Measurements from ENCODE around the gene FLYWCH1.

Gene FLYWCH1

DNA sequence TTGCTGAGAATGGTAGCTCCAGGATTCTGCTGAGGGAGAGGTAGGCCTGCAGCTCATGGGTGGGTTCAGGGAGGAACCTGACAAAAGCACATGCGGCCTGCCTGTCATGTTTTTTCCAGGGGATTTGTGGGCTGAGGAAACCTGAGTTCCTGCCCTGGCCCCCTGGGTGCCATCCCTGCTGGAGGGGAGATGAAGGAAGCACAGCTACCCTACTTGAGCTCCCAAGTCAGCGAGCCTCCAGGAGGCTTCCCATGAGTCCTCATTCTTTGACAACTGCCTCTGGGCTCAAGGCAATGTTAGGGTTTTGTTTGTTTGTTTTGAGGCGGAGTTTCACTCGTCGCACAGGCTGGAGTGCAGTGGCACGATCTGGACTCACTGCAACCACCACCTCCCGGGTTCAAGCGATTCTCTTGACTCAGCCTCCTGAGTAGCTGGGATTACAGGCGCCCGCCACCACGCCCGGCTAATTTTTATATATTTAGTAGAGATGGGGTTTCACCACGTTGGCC lies 12.1 kb upstream of the FLYWCH1 start:
- Histone ChIP-seq H3K9me3 (ENCODE audit: control extremely low read depth in 1 of 5, control insufficient read depth in 4 of 5, insufficient read depth in 2 of 5, low read depth in 1 of 5, low read length in 4 of 5) (no peaks in the 10 kb centered on the region), H3K4me1 (ENCODE audit: control extremely low read depth in 1 of 4, control insufficient read depth in 4 of 4, insufficient read depth in 4 of 4, low read length in 3 of 4) (peaks cover 3 to 11% (median 6%) of the 10 kb centered on the region in 4 experiments), H3K27me3 (replicated peaks in 2 of 5; ENCODE audit: control insufficient read depth in 4 of 5, insufficient read depth in 5 of 5, low read length in 4 of 5) (no peaks in the 10 kb centered on the region), H3K27ac (ENCODE audit: insufficient read depth in 1 of 2, low read depth in 1 of 2, low read length in 2 of 2, poor library complexity in 1 of 2, severe bottlenecking in 2 of 2) (no peak overlapping the region), H3K36me3 (ENCODE audit: control insufficient read depth in 4 of 4, insufficient read depth in 4 of 4, low read length in 3 of 4) (peaks cover 0 to 23% (median 6%) of the 10 kb centered on the region in 4 experiments), H3K4me3 (ENCODE audit: control insufficient read depth in 1 of 7, extremely low read depth in 1 of 7, insufficient read depth in 4 of 7, low read depth in 2 of 7, low read length in 6 of 7) (no peak overlapping the region)
- ChIA-PET POLR2A (no interaction called here), CTCF (interaction anchor here (0.8 to 1.3 kb wide), 3 partner anchors 10 to 61 kb away, joined by 3 to 6 read pairs (median 4); no protein-coding TSS in a partner anchor)
- DNase-seq: no peak
- WGBS (ENCODE audit: insufficient coverage): 100% methylated on average over 10 of the region's 13 CpGs

GRCh38 chr16:2900526-2901075 lies 11.1 kb upstream of the FLYWCH1 start:
- Histone ChIP-seq H3K4me1 (ENCODE audit: control extremely low read depth in 1 of 4, control insufficient read depth in 4 of 4, insufficient read depth in 4 of 4, low read length in 3 of 4) (peaks cover 3 to 14% (median 9%) of the 10 kb centered on the region in 4 experiments), H3K4me3 (ENCODE audit: control insufficient read depth in 1 of 7, extremely low read depth in 1 of 7, insufficient read depth in 4 of 7, low read depth in 2 of 7, low read length in 6 of 7) (no peak overlapping the region), H3K27ac (ENCODE audit: insufficient read depth in 1 of 2, low read depth in 1 of 2, low read length in 2 of 2, poor library complexity in 1 of 2, severe bottlenecking in 2 of 2) (no peak overlapping the region), H3K27me3 (replicated peaks in 2 of 5; ENCODE audit: control insufficient read depth in 4 of 5, insufficient read depth in 5 of 5, low read length in 4 of 5) (no peaks in the 10 kb centered on the region), H3K36me3 (ENCODE audit: control insufficient read depth in 4 of 4, insufficient read depth in 4 of 4, low read length in 3 of 4) (peaks cover 0 to 21% (median 6%) of the 10 kb centered on the region in 4 experiments), H3K9me3 (ENCODE audit: control extremely low read depth in 1 of 5, control insufficient read depth in 4 of 5, insufficient read depth in 2 of 5, low read depth in 1 of 5, low read length in 4 of 5) (no peaks in the 10 kb centered on the region)
- ChIA-PET POLR2A (no interaction called here), CTCF (interaction anchor here (1.3 kb wide), 1 partner anchor 62 kb away, joined by 4 read pairs; no protein-coding TSS in a partner anchor)
- DNase-seq: no peak
- 96% methylated on average over 15 of the region's 15 CpGs for WGBS (ENCODE audit: insufficient coverage)

DNA sequence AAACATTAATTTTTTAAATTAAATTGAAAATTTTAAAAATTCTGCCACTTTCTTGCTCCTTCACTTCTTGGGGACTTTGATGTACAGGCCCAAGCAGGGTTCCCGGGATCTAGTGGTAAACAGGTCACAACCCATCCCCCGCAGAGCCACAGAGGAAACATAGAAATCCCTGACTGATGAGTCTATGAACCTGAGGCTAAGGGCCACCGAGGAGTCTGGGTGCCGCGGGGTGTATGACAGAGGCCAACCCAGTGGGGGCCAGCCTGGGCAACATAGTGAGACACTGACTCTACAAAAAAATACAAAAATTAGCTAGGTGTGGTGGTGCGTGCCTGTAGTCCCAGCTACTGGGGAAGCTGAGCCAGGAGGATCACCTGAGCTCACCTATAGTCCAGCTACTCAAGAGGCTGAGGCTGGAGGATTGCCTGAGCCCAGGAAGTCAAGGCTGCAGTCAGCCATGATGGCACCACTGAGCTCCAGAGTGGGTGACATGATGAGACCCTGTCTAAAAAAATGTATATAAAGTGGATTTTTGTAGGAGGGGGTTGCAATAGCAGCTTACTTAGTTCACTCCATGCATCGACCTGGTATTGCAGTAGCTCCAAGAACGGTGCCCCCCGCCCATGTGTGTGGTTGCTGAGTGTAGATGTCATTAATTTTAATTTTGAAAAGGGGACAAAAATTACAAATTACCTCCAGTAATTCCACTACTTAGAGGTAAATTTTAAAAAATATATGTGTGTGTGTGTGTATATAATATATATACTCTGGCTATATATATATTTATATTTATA lies 9.2 kb upstream of the FLYWCH1 start:
- no peak overlapping the region for H3K27ac ChIP-seq (ENCODE audit: insufficient read depth in 1 of 2, low read depth in 1 of 2, low read length in 2 of 2, poor library complexity in 1 of 2, severe bottlenecking in 2 of 2)
- POLR2A ChIA-PET: no interaction called here
- DNase-seq: no peak
- peaks cover 0 to 9% (median 0%) of the 10 kb centered on the region in 4 experiments for H3K36me3 ChIP-seq (ENCODE audit: control insufficient read depth in 4 of 4, insufficient read depth in 4 of 4, low read length in 3 of 4)
- H3K9me3 ChIP-seq (ENCODE audit: control extremely low read depth in 1 of 5, control insufficient read depth in 4 of 5, insufficient read depth in 2 of 5, low read depth in 1 of 5, low read length in 4 of 5): no peaks in the 10 kb centered on the region
- peaks cover 3 to 19% (median 16%) of the 10 kb centered on the region in 4 experiments for H3K4me1 ChIP-seq (ENCODE audit: control extremely low read depth in 1 of 4, control insufficient read depth in 4 of 4, insufficient read depth in 4 of 4, low read length in 3 of 4)
- CTCF ChIA-PET: interaction anchor here (0.6 to 1.6 kb wide), 5 partner anchors 12 to 32 kb away, joined by 3 to 4 read pairs (median 3); no protein-coding TSS in a partner anchor
- H3K27me3 ChIP-seq (replicated peaks in 2 of 5; ENCODE audit: control insufficient read depth in 4 of 5, insufficient read depth in 5 of 5, low read length in 4 of 5): no peaks in the 10 kb centered on the region
- no peak overlapping the region for H3K4me3 ChIP-seq (ENCODE audit: control insufficient read depth in 1 of 7, extremely low read depth in 1 of 7, insufficient read depth in 4 of 7, low read depth in 2 of 7, low read length in 6 of 7)
- 98% methylated on average over 6 of the region's 9 CpGs for WGBS (ENCODE audit: insufficient coverage)

- peaks cover 3 to 20% (median 16%) of the 10 kb centered on the region in 4 experiments for H3K4me1 ChIP-seq (ENCODE audit: control extremely low read depth in 1 of 4, control insufficient read depth in 4 of 4, insufficient read depth in 4 of 4, low read length in 3 of 4)
- H3K27ac ChIP-seq (ENCODE audit: insufficient read depth in 1 of 2, low read depth in 1 of 2, low read length in 2 of 2, poor library complexity in 1 of 2, severe bottlenecking in 2 of 2): peak overlapping the region in 1 of 2 experiments; percentile 76
- peak; percentile 83 to 88 (median 86) for DNase-seq
- ChIA-PET POLR2A (no interaction called here), CTCF (interaction anchor here (0.7 to 1.6 kb wide), 6 partner anchors 10 to 27 kb away, joined by 3 to 5 read pairs (median 4); no protein-coding TSS in a partner anchor)
- H3K36me3 ChIP-seq (ENCODE audit: control insufficient read depth in 4 of 4, insufficient read depth in 4 of 4, low read length in 3 of 4): peaks cover 0 to 6% (median 0%) of the 10 kb centered on the region in 4 experiments
- no peaks in the 10 kb centered on the region for H3K27me3 ChIP-seq (replicated peaks in 2 of 5; ENCODE audit: control insufficient read depth in 4 of 5, insufficient read depth in 5 of 5, low read length in 4 of 5)
- H3K9me3 ChIP-seq (ENCODE audit: control extremely low read depth in 1 of 5, control insufficient read depth in 4 of 5, insufficient read depth in 2 of 5, low read depth in 1 of 5, low read length in 4 of 5): no peaks in the 10 kb centered on the region
- WGBS (ENCODE audit: insufficient coverage): 4% methylated on average over 44 of the region's 62 CpGs
- peak overlapping the region; percentile 74 to 96 (median 92) for H3K4me3 ChIP-seq (ENCODE audit: control insufficient read depth in 1 of 7, extremely low read depth in 1 of 7, insufficient read depth in 4 of 7, low read depth in 2 of 7, low read length in 6 of 7)
These were observed 7.4 kb upstream of the FLYWCH1 start for GRCh38 chr16:2904100-2904921.

- Histone ChIP-seq H3K27me3 (replicated peaks in 2 of 5; ENCODE audit: control insufficient read depth in 4 of 5, insufficient read depth in 5 of 5, low read length in 4 of 5) (no peaks in the 10 kb centered on the region), H3K27ac (ENCODE audit: insufficient read depth in 1 of 2, low read depth in 1 of 2, low read length in 2 of 2, poor library complexity in 1 of 2, severe bottlenecking in 2 of 2) (peak overlapping the region in 1 of 2 experiments; percentile 76), H3K4me1 (ENCODE audit: control extremely low read depth in 1 of 4, control insufficient read depth in 4 of 4, insufficient read depth in 4 of 4, low read length in 3 of 4) (peaks cover 3 to 20% (median 16%) of the 10 kb centered on the region in 4 experiments), H3K4me3 (ENCODE audit: control insufficient read depth in 1 of 7, extremely low read depth in 1 of 7, insufficient read depth in 4 of 7, low read depth in 2 of 7, low read length in 6 of 7) (peak overlapping the region; percentile 74 to 96 (median 92)), H3K9me3 (ENCODE audit: control extremely low read depth in 1 of 5, control insufficient read depth in 4 of 5, insufficient read depth in 2 of 5, low read depth in 1 of 5, low read length in 4 of 5) (no peaks in the 10 kb centered on the region), H3K36me3 (ENCODE audit: control insufficient read depth in 4 of 4, insufficient read depth in 4 of 4, low read length in 3 of 4) (peaks cover 0 to 2% (median 0%) of the 10 kb centered on the region in 4 experiments)
- CTCF ChIA-PET: no interaction called here
- 0% methylated on average over 32 of the region's 32 CpGs for WGBS (ENCODE audit: insufficient coverage)
- POLR2A ChIA-PET: interaction anchor here (1.0 kb wide), 1 partner anchor 37 kb away, joined by 3 read pairs; no protein-coding TSS in a partner anchor
- peak in 1 of 3 donors; percentile 18 for DNase-seq
These were observed 6.8 kb upstream of the FLYWCH1 start for GRCh38 chr16:2904922-2905240.

DNA sequence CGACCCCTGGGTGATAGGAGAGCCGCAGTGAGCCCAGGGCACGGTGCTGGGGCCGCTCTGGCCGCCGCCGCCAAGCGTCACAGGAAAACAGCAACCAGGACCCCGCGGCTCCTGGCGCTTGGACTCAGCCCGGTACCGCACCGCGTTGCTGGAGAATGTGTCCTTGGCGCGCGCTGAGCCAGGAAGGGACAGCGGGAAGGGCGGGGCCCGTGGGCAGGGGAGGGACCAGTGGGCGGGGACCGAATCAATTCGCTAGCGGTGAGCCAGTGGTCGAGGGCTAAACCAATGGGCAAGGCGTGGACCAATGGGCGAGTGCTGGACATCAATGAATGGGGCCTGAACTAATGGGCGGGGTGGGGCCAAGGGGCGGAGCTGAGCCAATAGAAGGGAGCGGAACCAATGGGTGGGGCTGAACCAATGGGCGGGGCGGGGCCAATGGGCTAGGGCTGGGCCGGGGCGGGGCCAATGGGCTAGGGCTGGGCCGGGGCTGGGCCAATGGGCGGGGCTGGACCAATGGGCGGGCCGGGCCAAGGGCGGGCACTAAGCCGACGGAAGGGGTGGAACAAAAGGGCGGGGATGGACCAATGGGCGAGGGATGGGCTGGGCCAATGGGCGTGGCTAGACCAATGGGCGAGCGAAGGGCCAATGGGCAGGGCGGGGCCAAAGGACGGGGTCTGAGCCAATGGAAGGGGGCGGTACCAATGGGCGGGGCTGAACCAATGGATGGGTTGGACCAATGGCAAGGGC lies 6.3 kb upstream of the FLYWCH1 start:
- peak overlapping the region in 1 of 2 experiments; percentile 76 for H3K27ac ChIP-seq (ENCODE audit: insufficient read depth in 1 of 2, low read depth in 1 of 2, low read length in 2 of 2, poor library complexity in 1 of 2, severe bottlenecking in 2 of 2)
- peaks cover 3 to 20% (median 16%) of the 10 kb centered on the region in 4 experiments for H3K4me1 ChIP-seq (ENCODE audit: control extremely low read depth in 1 of 4, control insufficient read depth in 4 of 4, insufficient read depth in 4 of 4, low read length in 3 of 4)
- H3K4me3 ChIP-seq (ENCODE audit: control insufficient read depth in 1 of 7, extremely low read depth in 1 of 7, insufficient read depth in 4 of 7, low read depth in 2 of 7, low read length in 6 of 7): peak overlapping the region; percentile 74 to 96 (median 92)
- peak; percentile 96 to 98 (median 97) for DNase-seq
- H3K27me3 ChIP-seq (replicated peaks in 2 of 5; ENCODE audit: control insufficient read depth in 4 of 5, insufficient read depth in 5 of 5, low read length in 4 of 5): no peaks in the 10 kb centered on the region
- under 1% methylated on average over 46 of the region's 51 CpGs for WGBS (ENCODE audit: insufficient coverage)
- CTCF ChIA-PET: interaction anchor here (0.9 to 1.2 kb wide), 3 partner anchors 10 to 151 kb away, joined by 3 read pairs; no protein-coding TSS in a partner anchor
- peaks cover 0 to 2% (median 0%) of the 10 kb centered on the region in 4 experiments for H3K36me3 ChIP-seq (ENCODE audit: control insufficient read depth in 4 of 4, insufficient read depth in 4 of 4, low read length in 3 of 4)
- POLR2A ChIA-PET: interaction anchor here (1.0 kb wide), 1 partner anchor 37 kb away, joined by 3 read pairs; no protein-coding TSS in a partner anchor
- no peaks in the 10 kb centered on the region for H3K9me3 ChIP-seq (ENCODE audit: control extremely low read depth in 1 of 5, control insufficient read depth in 4 of 5, insufficient read depth in 2 of 5, low read depth in 1 of 5, low read length in 4 of 5)

All from common myeloid progenitor, CD34-positive (primary cell).